GM18526 (cell line): ENCODE data around the gene MGRN1.

Experiments
- POLR2A ChIP-seq: IDR thresholded peaks from 3 replicates; pipeline ENCODE4 v1.6.1; 2011; ENCODE audit not compliant: insufficient read length; ENCODE audit errors: extremely low read depth

MGRN1 gene

GRCh38 chr16:4689864-4690704, 65.5 kb downstream of the MGRN1 start:
- TF ChIP-seq POLR2A, result no peak

- no peak for TF ChIP-seq POLR2A
These were observed 66.5 kb downstream of the MGRN1 start for GRCh38 chr16:4690946-4691665.

- TF ChIP-seq POLR2A, result no peak
These were observed 67.2 kb downstream of the MGRN1 start for GRCh38 chr16:4691666-4692412.

GRCh38 chr16:4692460-4693295, 68.1 kb downstream of the MGRN1 start:
- no peak for TF ChIP-seq POLR2A

- TF ChIP-seq POLR2A, result peak; percentile 87
These were observed 68.8 kb downstream of the MGRN1 start, which contains the start of gene NUDT16L1 for GRCh38 chr16:4693296-4693955. TSS of gene NUDT16L1 (plus strand) at chr16:4693562. CDS start at chr16:4693727, 165 bp downstream.

GRCh38 chr16:4693956-4694641, 69.5 kb downstream of the MGRN1 start:
- TF ChIP-seq POLR2A, result no peak

- TF ChIP-seq POLR2A, result no peak
These were observed 70.2 kb downstream of the MGRN1 start for GRCh38 chr16:4694642-4695451.

GRCh38 chr16:4695473-4696171, 71.0 kb downstream of the MGRN1 start:
- no peak for TF ChIP-seq POLR2A

GRCh38 chr16:4696172-4696904, 71.7 kb downstream of the MGRN1 start:
- TF ChIP-seq POLR2A, result no peak

GRCh38 chr16:4696905-4697847, 72.5 kb downstream of the MGRN1 start:
- TF ChIP-seq POLR2A, result no peak
